Suppressor macrophage (primary cell): Measurements from ENCODE around the gene SUGCT.
"Not testable (repeated sequence)": the region's sequence is repeated elsewhere in the genome, so short reads cannot be mapped to it uniquely, and the experiment has no call there.

Source experiments
- DNase-seq, 4 experiments: peaks; one replicate each; pipeline ENCODE4 v3.0.0-alpha.2; 2020 to 2022

Gene SUGCT

DNA sequence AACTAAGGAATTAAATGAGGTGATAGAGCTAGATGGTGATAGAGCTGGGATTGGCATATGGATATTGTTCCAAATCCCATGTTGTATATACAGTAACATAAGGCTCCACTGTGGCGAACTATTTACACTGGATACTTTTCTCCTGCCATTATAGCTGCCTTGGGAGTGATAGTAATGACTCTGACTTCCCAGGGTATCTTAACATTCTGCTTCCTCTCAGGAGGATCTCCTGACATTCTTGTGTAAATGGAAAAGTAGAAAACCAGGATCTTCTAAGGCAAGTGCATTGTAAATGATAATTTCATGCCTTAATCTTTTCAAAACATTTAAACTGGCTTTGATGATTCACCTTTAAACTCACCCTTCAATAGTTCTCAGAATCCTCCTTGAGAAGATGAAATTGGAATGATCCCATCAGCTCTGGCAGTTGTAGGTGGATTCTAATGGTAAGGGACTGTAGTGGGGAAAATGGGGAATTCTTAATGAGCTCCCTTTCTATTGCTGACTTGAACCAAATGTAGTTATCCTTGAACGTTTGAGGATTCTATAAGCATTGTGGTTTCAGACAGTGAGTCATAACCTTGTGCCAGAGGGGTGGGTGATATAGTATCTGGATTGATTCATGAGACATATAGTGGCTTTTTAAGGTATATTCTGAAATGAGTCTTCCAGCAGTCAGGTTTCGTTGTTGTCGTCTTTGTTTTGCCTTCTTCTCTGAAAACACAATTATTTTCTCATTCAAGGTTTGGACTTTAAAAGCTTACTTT lies 450.0 kb downstream of the SUGCT start:
- DNase-seq, result peak; percentile 7 to 35 (median 24)

DNA sequence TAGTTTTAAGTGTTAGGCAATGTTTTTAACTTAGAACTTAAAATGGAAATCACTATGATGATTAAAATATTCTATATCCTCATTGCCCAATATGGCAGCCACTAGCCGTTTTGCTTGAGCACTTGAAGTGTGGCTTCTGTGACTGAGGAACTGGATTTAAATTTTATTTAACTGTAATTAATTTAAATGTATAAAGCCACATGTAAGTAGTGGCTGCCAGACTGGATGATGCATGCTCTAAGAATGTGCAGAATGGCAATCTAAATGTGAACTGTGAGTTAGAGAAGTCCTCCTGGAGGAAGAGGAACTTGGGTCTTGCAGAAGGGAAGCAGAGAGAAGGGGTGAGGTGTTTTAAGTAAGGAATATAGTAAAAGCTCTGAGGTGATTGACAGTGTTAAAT lies 451.4 kb downstream of the SUGCT start:
- DNase-seq, result peak; percentile 39 to 74 (median 58)

DNA sequence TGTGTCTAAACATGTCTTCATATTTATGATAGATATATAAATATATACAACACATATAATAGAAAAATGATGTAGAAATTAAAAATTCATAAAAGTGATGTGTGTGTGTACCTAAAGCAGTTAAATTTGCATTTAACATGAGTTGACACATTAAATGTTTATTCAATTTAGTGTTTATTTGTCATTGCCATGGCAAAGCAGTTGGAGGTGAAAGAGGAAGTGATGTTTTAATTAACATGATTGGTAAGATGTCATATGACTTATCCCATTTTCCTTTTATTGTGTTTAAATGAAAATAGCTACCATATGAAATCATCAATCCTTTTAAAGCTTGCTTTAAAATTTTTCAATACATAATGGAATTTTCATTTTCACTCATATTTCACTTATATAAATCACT lies 452.6 kb downstream of the SUGCT start:
- DNase-seq, result peak in 1 of 4 experiments; percentile 45

DNA sequence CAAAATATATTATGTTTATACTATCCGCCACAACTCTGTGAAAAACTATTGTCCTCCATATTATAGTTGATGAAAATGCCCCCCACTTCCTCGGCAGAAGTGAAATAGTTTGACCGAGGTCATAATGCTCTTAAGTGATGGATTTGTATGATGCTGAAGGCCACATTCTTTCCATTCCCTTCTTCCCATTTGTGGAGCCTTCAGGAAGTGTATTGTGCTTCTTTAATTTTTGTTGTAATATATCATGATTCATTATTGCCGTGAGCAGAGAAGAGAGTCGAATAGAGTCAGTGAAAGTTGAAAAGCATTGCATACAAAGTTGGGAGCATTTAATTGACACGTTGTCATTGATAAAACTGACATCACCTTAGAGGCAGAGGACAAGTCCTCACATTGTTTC lies 460.3 kb downstream of the SUGCT start:
- no peak for DNase-seq

DNA sequence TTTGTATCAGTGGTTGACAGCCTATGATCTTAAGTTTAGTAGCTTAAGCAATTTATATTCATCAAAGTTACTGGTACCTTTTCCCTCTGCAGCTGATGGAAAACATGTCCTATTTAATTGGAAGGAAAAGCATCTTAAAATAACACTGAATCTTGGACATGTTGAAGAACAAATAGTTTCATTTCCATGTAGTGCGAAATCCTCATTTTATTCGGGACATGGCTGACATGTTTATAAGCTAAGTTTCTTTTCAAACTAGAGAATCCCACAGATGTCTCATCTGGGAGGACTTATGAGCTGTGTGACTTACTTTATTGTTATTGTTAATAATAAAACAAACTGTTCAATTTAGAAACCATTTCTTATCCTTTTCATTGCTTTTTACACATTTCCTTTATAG lies 461.0 kb downstream of the SUGCT start:
- no peak for DNase-seq

DNA sequence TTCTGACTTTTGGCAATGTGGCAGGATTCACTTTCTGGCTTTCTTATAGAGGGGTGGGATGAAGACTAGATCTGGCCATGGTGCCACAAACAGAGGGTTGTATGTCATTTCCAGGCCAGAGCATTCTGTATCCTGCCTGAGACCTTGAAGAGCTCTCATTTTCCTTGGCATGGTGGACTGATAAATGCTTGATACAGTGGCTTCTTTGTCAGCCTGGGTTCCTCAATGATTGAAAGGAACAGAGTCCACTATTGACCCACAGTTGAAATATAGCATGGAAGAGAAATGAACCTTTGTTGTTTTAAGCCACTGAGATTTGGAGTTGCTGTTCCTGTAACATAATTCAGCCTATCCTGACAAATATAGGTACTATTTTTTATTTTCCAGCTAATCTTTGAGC lies 462.7 kb downstream of the SUGCT start:
- no peak for DNase-seq

DNA sequence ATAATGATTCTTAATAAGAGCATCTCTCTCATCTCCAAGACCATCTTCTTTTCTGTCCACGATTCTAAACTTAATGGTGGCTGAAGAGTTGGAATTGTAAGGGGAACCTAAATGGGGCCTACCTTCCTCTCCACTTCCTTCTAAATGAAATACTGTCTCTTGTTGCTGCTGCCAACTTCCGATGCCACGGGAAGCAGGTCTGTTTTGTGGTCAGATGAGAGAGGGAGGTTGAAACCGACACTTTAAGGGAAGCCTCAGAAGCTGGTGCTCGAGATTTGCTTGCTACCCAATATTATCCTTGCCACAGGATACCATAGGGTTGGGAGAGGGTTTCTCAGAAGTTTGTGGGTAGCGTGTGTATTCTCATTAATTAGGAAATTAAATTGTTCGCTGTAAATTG lies 464.1 kb downstream of the SUGCT start:
- DNase-seq, result peak in 1 of 4 experiments; percentile 4

DNA sequence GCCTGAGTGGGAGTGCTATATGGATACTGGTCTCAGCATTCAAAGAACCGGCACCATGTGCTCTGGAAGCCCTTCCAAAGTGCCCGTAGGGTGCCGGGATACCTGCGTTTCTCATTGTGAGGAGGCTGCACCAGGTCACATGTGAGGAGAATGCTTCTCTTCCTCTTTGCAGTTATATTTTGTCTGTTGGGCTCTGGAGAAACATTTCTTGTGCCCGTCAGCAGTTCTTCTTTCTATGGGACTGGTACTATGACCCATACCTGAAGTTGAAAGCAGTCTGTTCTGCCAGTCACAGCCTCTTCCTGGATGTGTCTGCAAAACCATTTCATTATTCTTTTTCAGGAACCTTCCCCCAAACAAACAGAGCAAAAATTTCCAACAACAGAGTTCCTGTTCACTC lies 465.0 kb downstream of the SUGCT start:
- peak; percentile 3 to 28 (median 15) for DNase-seq

DNA sequence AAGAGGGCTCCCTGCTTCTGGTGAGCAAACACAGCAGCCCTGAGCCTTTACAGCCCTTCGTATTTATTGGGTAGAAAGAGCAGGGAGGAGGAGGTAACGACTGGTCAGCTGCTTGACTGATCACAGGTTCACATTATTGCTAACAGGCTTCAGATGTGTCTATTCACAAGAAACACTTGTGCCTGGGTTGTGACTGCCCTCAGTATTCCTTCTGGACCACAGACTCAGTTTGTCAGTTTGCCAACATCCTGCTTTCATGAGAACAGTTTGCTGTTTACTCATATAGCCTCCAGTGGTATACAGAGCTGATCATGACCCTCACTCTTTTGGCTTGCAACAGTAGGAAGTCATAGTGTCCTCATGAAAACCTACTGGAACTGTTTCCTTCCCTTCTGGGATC lies 467.5 kb downstream of the SUGCT start:
- DNase-seq, result not testable (repeated sequence)

DNA sequence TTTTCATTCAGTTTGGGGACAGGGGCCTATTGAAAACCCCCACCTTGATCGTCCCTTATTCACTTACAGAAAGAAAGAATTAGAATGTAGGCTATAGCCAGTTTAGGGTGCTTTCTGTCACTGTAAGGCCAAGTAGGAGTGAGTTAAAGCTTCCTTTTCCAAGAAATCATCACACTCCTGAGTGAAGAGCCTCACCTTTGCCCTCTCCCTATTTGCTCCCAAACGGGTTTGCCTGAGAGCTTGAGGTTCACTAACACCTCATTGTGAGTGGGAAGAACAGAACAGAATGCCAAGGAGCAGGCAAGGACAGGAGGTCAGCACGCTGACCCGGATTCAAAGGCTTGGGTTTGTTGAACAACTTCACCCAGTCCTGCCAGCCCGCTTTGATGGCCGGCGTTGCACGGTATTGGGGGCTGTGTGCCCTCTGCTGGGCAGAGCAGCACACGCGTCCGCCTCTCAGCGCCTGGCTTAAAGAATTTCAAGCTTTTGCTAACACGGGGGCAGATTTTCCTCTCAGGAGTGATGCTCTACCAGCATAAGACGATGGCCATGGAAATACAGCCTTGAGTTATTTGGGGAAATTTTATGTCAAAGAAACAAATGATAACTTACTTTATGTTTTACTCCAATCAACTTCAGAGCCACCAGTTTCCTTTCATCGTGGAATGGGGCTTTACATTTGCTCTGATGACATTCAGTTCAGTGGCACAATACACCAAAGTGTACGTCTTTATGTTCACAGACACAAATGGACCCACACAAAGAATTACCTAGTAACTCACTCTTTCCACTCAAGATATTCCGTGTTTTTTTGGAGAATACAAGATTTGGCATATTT lies 470.0 kb downstream of the SUGCT start:
- DNase-seq, result peak; percentile 72 to 87 (median 79)

DNA sequence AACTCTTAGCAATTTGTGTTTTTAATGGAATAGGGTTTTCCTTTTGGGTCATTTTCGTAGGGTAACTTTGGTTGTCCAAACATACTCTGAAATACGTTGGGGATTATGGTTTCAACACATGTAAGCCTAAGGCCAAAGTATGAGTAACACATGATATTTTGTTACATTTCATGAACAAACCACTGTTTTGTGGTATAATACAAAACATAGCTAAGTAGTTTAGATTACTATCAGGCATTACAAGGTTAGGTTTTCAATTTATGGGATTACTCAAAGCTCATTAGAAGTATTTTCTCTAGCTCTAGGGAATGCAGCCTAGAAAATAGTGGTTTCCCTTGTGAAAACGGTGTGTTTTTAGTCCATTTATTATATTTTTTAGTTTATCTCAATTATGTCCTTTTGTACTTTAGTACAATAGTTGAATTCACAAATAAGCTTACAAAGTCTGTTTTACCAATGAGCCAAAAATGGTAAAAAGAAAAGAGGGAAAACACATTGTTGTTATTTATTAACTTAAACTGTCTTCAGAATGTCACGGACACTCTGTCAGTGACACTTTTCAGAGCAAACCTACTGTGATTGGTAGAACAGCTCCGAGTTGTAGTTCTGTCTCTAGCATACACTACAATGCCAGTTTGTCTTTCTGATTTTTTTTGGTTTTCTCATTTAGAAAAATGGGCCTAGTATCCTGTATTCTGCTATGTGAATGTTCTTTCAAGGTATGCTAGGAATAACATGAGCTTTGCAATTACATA lies 473.7 kb downstream of the SUGCT start:
- no peak for DNase-seq

DNA sequence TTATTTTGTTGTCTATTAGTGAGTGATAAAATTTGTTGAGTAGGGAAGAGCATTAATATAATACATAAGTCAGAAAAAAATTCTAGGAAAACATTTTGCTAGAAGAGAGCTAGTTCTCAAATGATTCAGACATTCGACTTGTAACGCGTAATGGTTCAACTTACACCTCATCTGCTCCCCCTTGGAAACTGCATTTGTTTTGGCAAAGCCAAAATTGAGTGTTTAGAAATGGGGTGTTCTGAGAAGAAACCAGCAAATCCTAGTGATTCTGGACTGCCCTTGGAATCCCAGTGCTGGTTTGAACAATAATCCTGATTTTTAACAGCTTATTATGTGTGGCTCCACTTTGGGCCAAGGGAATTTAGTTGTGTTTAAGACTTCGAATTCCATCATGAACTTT lies 475.7 kb downstream of the SUGCT start:
- no peak for DNase-seq

DNA sequence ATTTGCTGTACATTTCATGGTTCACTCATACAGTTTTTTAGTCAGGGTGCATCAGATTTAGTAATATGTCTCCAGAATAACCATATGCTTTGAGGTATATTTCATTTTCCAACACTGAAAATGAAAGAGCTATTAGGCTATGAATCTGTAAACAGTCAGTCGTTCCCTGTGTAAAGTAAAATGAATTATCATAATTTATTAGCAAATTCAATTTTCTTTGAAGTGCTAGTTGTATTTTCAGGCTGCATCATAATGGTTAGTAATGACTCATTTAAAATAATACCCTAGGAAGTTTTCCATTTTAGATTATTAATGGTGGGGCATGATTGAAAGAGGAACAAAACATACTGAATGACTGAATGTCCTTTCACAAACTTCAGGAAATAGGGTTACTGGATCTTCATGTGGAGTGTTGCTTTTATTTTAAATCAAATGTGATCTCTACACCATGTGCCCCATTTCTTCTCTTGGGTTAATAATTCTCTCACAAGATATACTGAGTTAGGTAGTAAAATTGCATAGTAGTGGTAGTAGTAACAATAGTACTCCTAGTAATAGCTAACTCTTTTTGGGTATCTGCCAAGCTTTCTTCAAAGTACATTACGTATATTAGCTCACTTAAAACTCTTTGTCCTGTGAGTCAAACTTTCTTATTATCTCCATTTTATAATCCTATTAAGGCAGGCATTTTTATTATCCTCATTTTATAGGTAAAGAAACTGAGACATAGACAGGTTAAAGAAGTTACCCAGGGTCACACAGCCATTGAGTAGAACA lies 476.5 kb downstream of the SUGCT start:
- DNase-seq, result no peak

DNA sequence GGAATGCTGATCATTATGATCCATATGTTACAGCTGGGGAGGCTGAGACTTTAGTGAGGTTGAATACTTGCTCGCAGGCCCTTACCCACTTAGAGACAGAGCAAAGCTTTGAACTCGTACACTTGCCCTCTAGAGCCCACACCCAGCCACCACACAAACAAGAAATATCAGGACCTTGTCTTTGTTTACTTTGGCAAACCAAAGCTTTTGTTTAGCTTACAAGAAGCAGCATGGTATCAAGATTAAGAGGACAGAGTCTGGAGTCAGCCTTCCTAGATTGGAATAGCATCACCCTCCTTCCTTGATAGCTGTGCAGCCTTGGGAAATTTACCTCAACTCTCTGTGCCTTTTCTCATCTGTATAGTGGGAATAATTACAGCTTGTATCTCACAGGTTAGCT lies 477.5 kb downstream of the SUGCT start:
- no peak for DNase-seq

DNA sequence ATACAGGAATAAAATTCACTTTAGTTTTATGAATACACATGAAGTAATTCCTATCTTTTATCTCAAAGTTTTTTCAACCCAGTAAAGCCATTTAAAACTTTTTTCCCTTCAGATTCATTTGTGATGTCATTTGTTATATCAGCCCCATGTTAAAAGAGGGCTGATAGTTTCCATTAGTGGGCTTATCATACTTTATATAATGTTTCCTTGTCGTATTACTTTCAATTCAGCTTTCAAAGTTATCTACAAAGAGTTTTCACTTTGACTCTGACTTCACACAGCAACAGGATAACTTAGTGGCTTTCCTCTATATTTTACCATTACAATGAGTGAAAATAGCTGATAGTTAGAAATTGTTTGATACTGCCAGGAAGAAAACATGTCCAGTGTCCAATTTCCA lies 484.8 kb downstream of the SUGCT start:
- no peak for DNase-seq

DNA sequence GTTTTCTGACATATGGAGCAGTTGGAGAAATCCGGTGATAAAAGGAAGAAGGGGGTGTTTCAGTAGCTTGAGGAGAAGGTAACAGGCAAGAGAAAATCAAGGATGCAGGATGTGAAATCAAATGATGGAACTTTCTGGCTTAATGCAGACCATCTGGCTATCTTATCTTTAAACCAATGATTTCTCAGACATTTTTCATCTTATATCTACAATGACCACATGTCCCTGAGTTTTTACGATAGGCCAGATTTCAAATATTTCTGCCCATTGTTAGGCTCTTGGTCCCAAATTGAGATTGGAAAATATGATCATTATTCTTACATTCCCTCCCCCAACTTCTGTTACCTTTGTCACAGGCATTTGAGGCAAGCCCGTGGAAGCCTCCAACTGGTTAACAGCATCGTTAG lies 486.8 kb downstream of the SUGCT start:
- no peak for DNase-seq

DNA sequence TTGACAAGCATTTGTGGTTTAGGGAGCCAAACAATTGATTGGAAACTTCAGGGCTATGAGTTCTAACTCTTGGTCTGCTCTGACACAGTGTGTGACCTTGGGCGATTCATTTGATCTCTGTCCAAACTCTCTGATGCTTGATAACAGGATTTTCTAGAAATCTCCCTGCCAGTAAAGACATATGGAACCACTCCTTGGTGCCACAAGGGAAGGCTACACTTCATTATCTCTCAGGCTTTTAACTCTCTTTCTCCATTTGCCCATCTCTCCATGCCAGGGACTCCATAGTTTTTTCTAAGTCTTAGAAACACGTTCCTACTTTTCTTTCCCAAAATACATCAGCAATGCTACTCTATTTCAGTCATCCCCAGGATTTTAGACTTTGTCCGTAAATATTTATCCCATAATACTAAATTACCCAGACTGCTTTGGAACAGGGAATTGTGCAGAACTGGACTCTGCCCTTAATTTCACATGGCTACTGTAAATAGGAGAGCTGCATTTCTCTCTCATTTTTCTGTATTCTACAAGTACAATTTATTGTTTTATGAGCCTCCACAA lies 488.2 kb downstream of the SUGCT start:
- no peak for DNase-seq

DNA sequence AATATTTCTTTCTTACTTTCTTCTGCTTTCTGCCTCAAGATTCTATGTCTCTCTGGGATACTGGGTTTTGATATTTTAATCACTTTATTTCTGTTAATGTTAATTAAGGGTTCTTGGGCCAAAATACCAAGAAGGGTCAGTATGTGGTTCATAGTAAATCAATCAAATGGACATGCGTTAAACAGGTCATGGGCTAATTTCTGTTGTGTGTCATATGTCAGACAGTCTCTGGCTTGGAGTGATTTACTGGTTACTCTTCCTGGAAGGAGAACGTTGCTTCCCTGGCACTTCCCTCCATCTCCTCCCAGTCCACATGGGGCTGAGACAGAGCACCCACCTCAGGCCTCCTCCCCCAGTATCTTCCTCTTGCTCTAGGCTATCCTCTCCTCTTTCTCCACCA lies 489.1 kb downstream of the SUGCT start:
- no peak for DNase-seq

DNA sequence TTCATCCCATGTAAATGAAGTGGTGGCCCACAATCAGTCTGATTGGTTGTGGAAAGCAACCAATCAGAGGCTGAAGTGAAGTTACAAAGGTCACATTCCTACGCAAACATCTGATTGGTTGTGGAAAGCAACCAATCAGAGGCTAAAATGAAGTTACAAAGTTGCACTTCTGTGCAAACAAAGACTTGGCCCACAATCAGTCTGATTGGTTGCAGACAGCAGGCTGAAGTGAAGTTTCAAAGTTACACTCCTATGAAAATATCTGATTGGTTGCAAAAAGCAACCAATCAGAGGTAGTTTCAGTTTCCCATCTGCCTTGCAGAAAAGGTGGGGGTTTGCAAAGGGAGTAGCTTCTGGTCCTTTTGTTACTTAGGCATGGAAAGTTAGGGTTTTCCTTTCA lies 492.6 kb downstream of the SUGCT start:
- DNase-seq, result not testable (repeated sequence)

DNA sequence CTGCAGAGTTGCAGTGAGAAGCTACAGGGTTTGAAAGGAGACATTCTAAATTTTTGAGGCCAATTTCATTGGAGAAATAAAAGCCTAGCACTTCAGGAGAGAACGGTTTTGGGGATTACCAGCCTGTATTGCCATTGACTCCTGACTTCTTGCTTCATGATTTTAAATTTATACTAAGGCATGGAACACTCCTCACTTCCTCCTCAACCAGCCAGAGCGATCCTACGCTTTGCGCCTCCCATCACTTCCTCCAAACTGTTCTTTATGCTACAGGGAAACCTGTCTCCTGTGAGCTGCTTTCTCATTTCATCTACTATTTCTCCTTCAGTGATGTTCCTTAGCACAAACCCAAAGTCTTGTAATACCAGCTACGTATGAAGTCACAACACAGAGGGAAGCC lies 495.1 kb downstream of the SUGCT start:
- peak; percentile 20 to 56 (median 48) for DNase-seq

DNA sequence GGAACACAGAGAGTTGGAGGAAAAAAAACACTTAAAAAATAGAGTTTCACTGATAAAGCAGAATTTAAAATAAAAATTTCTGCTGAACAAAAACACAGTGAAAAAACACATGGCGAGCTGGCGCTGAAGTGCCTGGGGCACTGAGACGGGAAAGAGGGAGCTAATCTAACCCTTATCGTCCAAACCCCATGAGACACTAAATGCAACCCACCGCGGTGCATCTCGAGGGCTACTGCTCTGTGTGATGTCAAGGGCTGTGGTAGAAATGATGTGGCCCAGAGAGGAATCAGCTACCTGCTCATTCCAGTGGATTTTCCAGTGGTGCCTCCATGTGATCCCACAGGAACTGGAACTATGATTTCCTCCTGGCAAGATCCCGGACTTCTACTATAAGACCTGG lies 499.3 kb downstream of the SUGCT start:
- DNase-seq, result no peak
